ENCODE results near the gene ARPC5. TPM values are rescaled to one million over a fixed set of nuclear protein-coding genes. Genes with fewer than 3 reads are reported as not detected.

Gene ARPC5
- total RNA-seq, 4 donors from 2014 or later, result 80.6 to 111 (median 91.1) TPM

GRCh38 chr1:183675883-183676585 lies 40.5 kb upstream of the ARPC5 start:
- Histone ChIP-seq H3K4me3 (no peak overlapping the region), H3K4me1 (peaks cover 0 to 22% (median 20%) of the 10 kb centered on the region in 4 donors), H3K36me3 (no peaks in the 10 kb centered on the region), H3K27ac (replicated peaks in 1 of 4) (no peak overlapping the region), H3K27me3 (no peaks in the 10 kb centered on the region), H3K9me3 (peaks cover 0 to 5% (median 0%) of the 10 kb centered on the region in 4 donors)
- TF ChIP-seq EP300 (IDR thresholded peaks at IDR 0.05) (no peak), POLR2A (IDR thresholded peaks at IDR 0.05; ENCODE audit: low read depth) (no peak), POLR2AphosphoS5 (IDR thresholded peaks at IDR 0.05) (no peak)
- TF ChIP-seq, protein P1, sequence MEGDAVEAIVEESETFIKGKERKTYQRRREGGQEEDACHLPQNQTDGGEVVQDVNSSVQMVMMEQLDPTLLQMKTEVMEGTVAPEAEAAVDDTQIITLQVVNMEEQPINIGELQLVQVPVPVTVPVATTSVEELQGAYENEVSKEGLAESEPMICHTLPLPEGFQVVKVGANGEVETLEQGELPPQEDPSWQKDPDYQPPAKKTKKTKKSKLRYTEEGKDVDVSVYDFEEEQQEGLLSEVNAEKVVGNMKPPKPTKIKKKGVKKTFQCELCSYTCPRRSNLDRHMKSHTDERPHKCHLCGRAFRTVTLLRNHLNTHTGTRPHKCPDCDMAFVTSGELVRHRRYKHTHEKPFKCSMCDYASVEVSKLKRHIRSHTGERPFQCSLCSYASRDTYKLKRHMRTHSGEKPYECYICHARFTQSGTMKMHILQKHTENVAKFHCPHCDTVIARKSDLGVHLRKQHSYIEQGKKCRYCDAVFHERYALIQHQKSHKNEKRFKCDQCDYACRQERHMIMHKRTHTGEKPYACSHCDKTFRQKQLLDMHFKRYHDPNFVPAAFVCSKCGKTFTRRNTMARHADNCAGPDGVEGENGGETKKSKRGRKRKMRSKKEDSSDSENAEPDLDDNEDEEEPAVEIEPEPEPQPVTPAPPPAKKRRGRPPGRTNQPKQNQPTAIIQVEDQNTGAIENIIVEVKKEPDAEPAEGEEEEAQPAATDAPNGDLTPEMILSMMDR (IDR thresholded peaks at IDR 0.05), result no peak
- 92% methylated on average over 3 of the region's 3 CpGs for WGBS
- DNase-seq (ENCODE audit: extremely low spot score), result no peak
- intact Hi-C loops (cut with DNase I), result no loop called here

DNA sequence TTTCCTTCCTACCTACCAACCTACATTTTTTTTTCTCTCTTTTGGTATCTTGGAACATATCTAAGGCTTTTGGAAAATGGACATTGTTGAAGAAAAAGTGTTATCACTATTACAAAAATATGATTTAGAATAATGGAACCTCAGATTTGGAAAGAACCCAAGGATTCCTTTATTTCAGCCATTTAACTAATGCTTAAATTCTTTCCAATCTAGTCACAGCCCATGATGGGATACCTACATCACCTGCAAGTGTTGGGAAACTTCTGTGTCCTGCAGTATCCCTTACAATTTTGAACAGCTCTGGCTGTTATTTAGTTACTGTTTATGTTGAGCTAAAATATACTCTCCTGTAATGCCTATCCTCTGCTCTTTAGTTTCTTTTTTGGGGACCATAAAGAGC lies 39.8 kb upstream of the ARPC5 start:
- TF ChIP-seq POLR2A (IDR thresholded peaks at IDR 0.05; ENCODE audit: low read depth) (no peak), POLR2AphosphoS5 (IDR thresholded peaks at IDR 0.05) (no peak), EP300 (IDR thresholded peaks at IDR 0.05) (no peak)
- TF ChIP-seq, protein P1 (IDR thresholded peaks at IDR 0.05), result no peak
- H3K36me3 ChIP-seq, result no peaks in the 10 kb centered on the region
- H3K4me1 ChIP-seq, result peaks cover 0 to 22% (median 20%) of the 10 kb centered on the region in 4 donors
- DNase-seq (ENCODE audit: extremely low spot score), result no peak
- no peak overlapping the region for H3K4me3 ChIP-seq
- no peak overlapping the region for H3K27ac ChIP-seq (replicated peaks in 1 of 4)
- intact Hi-C loops (cut with DNase I), result no loop called here
- H3K9me3 ChIP-seq, result peaks cover 0 to 5% (median 0%) of the 10 kb centered on the region in 4 donors
- no peaks in the 10 kb centered on the region for H3K27me3 ChIP-seq

DNA sequence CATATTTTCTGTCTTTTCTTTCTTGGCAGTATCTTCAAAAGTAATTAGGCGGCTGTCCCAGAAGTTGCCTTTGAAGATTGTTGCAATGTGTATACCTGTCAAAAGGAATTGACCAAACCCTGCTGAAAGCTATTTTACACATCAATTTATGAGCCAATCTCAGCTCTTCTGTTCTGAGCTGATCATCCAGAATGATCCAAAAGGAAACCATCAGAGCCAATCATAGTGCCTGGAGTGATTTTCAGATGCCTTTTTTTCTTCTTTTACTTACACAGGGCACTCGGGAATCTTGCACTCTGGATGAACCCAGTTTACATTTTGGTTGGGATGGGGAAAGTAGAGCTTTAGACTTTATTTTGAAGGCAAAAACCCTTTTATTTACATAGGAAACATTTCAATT lies 39.3 kb upstream of the ARPC5 start:
- Histone ChIP-seq H3K4me1 (peaks cover 0 to 22% (median 20%) of the 10 kb centered on the region in 4 donors), H3K36me3 (no peaks in the 10 kb centered on the region), H3K4me3 (no peak overlapping the region), H3K9me3 (peaks cover 0 to 5% (median 0%) of the 10 kb centered on the region in 4 donors), H3K27ac (replicated peaks in 1 of 4) (no peak overlapping the region), H3K27me3 (no peaks in the 10 kb centered on the region)
- WGBS, result 53% methylated on average over 2 of the region's 2 CpGs
- TF ChIP-seq POLR2A (IDR thresholded peaks at IDR 0.05; ENCODE audit: low read depth), result no peak
- TF ChIP-seq, protein P1 (IDR thresholded peaks at IDR 0.05), result no peak
- TF ChIP-seq EP300 (IDR thresholded peaks at IDR 0.05), result no peak
- no peak for TF ChIP-seq POLR2AphosphoS5 (IDR thresholded peaks at IDR 0.05)
- intact Hi-C loops (cut with DNase I), result no loop called here
- DNase-seq (ENCODE audit: extremely low spot score), result no peak

GRCh38 chr1:183674339-183674738 lies 38.8 kb upstream of the ARPC5 start:
- H3K4me1 ChIP-seq, result peaks cover 0 to 22% (median 20%) of the 10 kb centered on the region in 4 donors
- no peak for DNase-seq (ENCODE audit: extremely low spot score)
- no peaks in the 10 kb centered on the region for H3K36me3 ChIP-seq
- intact Hi-C loops (cut with DNase I), result no loop called here
- no peaks in the 10 kb centered on the region for H3K27me3 ChIP-seq
- peaks cover 0 to 5% (median 0%) of the 10 kb centered on the region in 4 donors for H3K9me3 ChIP-seq
- TF ChIP-seq POLR2AphosphoS5 (IDR thresholded peaks at IDR 0.05) (no peak), POLR2A (IDR thresholded peaks at IDR 0.05; ENCODE audit: low read depth) (no peak), EP300 (IDR thresholded peaks at IDR 0.05) (no peak)
- TF ChIP-seq, protein P1 (IDR thresholded peaks at IDR 0.05), result no peak
- H3K27ac ChIP-seq (replicated peaks in 1 of 4), result no peak overlapping the region
- H3K4me3 ChIP-seq, result no peak overlapping the region
- 33% methylated on average over 1 of the region's 1 CpG for WGBS
